ENCODE measurements around the gene HLA-E.

DNA sequence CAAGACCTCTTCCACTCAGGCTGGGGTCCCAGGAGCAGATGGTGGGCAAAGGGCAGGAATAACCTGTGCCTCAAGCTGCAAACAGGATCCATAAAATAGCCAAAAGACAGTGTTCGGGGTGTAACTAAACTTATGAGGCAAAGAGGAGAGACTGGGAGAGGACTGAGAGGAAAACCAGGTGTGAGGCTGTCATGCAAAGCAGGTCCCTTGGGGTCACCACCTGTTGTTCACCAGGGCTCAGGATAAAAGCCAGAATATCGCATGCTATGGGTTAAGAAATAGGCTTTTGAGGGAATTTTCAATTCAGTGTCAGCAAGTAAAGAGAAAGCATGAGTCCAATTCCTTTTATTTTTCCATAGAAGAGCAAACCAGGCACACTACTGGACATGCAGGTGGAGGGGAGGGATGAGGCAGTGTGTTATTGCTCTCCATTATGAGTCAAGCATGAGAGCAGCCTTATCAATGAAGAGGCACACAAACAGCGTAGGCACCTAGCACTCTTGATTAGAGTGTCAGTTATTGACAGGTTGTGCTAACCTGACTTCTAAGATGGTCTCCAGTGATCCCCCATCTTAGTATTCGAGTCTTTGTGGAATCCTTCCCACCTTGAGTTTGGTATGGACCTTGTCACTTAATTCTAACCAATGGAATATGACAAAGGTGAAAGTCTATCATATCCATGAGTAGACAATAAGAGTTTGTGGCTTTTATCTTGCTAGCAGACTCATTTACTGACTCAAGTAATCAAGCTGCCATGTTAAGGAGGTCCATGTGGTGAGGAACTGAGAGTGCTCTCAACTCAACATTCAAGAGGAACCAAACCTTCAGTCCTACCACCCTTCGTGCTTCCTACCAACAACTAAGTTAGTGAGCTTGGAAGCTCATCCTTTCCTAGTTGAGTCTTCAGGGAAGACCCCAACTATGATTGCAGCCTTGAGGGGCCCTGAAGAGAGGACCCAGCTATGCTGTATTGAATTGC lies 18.8 kb downstream of the HLA-E start:
- TF ChIP-seq, protein P1, sequence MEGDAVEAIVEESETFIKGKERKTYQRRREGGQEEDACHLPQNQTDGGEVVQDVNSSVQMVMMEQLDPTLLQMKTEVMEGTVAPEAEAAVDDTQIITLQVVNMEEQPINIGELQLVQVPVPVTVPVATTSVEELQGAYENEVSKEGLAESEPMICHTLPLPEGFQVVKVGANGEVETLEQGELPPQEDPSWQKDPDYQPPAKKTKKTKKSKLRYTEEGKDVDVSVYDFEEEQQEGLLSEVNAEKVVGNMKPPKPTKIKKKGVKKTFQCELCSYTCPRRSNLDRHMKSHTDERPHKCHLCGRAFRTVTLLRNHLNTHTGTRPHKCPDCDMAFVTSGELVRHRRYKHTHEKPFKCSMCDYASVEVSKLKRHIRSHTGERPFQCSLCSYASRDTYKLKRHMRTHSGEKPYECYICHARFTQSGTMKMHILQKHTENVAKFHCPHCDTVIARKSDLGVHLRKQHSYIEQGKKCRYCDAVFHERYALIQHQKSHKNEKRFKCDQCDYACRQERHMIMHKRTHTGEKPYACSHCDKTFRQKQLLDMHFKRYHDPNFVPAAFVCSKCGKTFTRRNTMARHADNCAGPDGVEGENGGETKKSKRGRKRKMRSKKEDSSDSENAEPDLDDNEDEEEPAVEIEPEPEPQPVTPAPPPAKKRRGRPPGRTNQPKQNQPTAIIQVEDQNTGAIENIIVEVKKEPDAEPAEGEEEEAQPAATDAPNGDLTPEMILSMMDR (conservative IDR thresholded peaks at IDR 0.05; ENCODE audit: low read depth in 2 of 2) = no peak
- TF ChIP-seq EZH2 (IDR thresholded peaks at IDR 0.05; ENCODE audit: low read depth, unreplicated experiment) (no peak), JUNB (IDR thresholded peaks at IDR 0.05; ENCODE audit: unreplicated experiment) (no peak), POLR2AphosphoS5 (IDR thresholded peaks at IDR 0.05; ENCODE audit: low read depth) (no peak), EZH2phosphoT487 (IDR thresholded peaks at IDR 0.05; ENCODE audit: unreplicated experiment) (no peak), ZNF331 (CRISPR knock-in tag; IDR thresholded peaks at IDR 0.05; ENCODE audit: low read depth) (no peak), CREB1 (CRISPR knock-in tag; IDR thresholded peaks at IDR 0.05; ENCODE audit: low read depth) (no peak)
- TF ChIP-seq, protein P2, sequence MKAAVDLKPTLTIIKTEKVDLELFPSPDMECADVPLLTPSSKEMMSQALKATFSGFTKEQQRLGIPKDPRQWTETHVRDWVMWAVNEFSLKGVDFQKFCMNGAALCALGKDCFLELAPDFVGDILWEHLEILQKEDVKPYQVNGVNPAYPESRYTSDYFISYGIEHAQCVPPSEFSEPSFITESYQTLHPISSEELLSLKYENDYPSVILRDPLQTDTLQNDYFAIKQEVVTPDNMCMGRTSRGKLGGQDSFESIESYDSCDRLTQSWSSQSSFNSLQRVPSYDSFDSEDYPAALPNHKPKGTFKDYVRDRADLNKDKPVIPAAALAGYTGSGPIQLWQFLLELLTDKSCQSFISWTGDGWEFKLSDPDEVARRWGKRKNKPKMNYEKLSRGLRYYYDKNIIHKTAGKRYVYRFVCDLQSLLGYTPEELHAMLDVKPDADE (IDR thresholded peaks at IDR 0.05) = no peak
- TF ChIP-seq, protein P3, sequence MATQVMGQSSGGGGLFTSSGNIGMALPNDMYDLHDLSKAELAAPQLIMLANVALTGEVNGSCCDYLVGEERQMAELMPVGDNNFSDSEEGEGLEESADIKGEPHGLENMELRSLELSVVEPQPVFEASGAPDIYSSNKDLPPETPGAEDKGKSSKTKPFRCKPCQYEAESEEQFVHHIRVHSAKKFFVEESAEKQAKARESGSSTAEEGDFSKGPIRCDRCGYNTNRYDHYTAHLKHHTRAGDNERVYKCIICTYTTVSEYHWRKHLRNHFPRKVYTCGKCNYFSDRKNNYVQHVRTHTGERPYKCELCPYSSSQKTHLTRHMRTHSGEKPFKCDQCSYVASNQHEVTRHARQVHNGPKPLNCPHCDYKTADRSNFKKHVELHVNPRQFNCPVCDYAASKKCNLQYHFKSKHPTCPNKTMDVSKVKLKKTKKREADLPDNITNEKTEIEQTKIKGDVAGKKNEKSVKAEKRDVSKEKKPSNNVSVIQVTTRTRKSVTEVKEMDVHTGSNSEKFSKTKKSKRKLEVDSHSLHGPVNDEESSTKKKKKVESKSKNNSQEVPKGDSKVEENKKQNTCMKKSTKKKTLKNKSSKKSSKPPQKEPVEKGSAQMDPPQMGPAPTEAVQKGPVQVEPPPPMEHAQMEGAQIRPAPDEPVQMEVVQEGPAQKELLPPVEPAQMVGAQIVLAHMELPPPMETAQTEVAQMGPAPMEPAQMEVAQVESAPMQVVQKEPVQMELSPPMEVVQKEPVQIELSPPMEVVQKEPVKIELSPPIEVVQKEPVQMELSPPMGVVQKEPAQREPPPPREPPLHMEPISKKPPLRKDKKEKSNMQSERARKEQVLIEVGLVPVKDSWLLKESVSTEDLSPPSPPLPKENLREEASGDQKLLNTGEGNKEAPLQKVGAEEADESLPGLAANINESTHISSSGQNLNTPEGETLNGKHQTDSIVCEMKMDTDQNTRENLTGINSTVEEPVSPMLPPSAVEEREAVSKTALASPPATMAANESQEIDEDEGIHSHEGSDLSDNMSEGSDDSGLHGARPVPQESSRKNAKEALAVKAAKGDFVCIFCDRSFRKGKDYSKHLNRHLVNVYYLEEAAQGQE (IDR thresholded peaks at IDR 0.05; ENCODE audit: unreplicated experiment) = no peak
